NCI-H1436 (cell line): ENCODE data around the gene PDE6H.

Source experiments
- DNase-seq: peaks from one replicate; lab custom pipeline; 2025; lab: John Stamatoyannopoulos, UW

Gene PDE6H

DNA sequence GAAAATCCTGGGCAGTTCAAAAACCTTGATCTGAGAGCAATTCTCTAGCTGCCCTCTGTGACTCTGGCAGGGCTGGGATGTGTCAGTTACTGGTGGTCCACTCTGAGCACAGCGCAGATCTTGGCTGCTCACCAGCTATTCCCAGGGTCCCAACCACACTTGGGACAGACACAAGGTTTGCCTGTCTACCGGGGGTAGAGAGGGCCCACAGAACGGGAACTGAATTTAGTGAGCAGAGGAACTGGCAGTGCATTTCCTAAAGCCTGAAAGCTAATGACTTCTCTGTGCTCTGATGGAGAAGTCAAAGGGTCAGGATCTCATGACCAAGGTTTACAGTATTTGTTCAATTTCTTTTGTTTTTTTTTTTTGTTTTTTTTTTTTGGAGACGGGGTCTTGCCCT lies 2.6 kb downstream of the PDE6H start:
- DNase-seq = no peak

DNA sequence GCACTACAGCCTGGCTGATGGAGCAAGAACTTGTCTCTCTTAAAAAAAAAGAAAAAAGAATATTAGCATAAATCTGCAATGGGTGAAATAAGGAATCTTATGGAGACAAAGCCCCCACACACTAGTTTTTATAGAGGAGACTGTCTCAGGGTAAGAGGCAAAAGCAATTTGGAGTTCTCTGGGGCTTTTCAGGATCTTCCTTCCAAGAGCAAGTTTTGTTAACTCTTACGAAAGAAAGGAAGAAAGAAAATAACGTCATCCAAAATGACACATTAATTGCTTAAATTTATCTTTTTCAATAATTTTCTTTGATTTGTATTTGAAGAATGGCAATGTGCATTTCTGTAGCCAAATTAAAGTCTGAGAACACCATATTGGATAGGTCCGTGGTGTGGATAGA lies 3.8 kb downstream of the PDE6H start:
- no peak for DNase-seq

DNA sequence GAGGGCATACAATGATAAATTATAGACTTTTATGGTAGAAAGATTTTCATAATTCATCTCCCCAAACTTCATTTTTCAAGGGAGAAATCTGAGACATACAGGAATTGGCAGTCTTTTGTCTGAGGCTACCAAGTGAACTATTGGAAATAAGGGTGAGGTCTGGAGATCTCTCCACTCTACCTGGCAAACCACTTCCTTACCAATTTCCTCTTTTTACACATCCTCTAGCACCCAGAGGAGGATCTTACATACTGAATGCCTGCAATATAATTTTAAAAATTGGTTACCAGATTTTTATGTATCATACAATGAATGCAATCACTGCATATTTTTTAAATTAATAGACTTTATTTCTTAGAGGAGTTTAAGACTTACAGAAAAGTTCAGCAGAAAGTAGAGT lies 6.6 kb downstream of the PDE6H start:
- no peak for DNase-seq

GRCh38 chr12:14981049-14981448 lies 8.2 kb downstream of the PDE6H start:
- DNase-seq = no peak

- DNase-seq = no peak
Measured at GRCh38 chr12:14982562-14982961, 9.7 kb downstream of the PDE6H start.

DNA sequence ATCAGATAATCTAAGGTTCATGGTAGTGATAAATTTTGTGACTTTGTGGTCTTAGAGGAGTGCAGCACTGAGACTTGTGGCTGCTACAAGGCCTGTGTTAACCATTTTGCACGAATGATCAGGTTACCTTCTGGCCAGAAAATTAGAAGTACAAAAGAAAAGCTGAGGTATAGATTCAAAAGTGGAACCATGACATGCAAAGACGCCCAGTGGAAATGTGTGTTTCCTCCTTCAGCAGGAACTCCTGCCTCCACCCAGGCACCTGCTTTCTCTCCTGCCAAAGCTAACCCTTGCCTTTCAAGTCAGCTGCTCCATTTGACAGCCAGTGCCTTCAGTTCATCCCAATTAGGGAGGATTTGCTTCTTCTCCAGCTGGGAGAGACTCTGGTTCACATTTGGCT lies 10.1 kb downstream of the PDE6H start:
- DNase-seq = no peak

DNA sequence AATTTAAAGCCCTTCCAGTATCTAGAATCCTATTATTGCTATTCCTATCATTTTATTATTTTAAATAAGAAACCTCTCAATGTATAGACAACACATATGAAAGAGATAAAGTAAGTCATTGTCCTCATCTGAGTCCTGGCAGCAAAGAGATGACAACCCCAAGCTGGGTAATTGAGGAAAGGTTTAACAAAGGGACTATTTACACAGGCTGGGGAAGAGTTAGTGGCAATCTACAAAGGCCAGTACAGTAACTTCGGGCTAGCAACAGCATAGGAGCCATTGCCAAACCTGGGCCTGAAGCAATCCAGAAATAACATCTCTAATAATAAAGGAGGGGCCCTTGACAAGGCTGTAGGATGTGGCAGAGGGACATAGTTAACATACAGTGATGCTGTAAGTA lies 11.2 kb downstream of the PDE6H start:
- DNase-seq = no peak

GRCh38 chr12:14984766-14985285 lies 12.0 kb downstream of the PDE6H start:
- no peak for DNase-seq

- DNase-seq = no peak
Measured at GRCh38 chr12:14986449-14986848, 13.6 kb downstream of the PDE6H start.

DNA sequence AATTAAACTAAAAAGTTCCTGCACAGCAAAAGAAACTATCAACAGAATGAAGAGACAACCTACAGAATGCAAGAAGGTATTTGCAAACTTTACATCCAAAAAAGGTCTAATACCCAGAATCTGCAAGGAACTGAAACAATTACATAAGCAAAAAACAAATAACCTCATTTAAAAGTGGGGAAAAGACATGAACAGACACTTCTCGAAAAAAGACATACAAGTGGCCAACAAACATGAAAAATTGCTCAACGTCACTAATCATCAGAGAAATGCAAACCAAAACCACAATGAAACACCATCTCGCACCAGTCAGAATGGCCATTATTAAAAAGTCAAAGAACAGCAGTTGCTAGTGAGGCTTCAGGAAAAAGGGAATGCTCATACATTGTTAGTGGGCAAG lies 15.2 kb downstream of the PDE6H start:
- DNase-seq = no peak

DNA sequence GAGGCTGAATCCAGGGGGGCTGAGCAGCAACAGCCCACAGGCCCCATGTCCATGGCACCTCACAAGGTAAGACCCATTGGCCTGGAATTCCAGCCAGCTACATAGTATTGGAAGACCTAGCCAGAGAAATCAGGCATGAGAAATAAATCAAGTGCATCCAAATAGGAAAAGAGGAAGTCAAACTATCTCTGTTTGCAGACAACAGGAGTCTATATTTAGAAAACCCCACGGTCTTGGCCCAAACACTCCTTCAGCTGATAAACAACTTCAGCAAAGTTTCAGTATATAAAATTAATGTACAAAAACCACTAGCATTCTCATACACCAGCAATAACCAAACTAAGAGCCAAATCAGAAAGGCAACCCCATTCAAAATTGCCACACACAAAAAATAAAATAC lies 16.9 kb downstream of the PDE6H start:
- DNase-seq = no peak

- DNase-seq = no peak
Measured at GRCh38 chr12:14991069-14991468, 18.2 kb downstream of the PDE6H start.

GRCh38 chr12:14992673-14993072 lies 19.8 kb downstream of the PDE6H start:
- DNase-seq = no peak

DNA sequence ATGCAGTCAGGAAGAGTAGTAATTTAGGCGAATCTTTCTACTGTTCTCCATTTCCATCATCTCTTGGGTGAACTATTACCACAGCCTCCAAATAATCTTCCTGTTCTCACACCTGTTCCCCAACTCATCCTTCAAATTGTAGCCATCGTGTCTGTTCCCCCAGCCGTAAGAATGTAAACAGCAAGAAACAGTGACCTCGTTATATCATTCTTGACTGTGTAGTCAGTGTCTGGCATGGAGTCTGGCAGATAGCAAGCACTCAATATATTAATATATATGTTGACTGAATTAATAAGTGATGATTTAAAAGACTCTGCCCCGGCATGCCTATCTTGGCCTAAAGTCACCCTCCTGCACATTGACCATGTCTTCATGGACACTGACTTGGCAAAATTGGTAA lies 20.3 kb downstream of the PDE6H start:
- no peak for DNase-seq

DNA sequence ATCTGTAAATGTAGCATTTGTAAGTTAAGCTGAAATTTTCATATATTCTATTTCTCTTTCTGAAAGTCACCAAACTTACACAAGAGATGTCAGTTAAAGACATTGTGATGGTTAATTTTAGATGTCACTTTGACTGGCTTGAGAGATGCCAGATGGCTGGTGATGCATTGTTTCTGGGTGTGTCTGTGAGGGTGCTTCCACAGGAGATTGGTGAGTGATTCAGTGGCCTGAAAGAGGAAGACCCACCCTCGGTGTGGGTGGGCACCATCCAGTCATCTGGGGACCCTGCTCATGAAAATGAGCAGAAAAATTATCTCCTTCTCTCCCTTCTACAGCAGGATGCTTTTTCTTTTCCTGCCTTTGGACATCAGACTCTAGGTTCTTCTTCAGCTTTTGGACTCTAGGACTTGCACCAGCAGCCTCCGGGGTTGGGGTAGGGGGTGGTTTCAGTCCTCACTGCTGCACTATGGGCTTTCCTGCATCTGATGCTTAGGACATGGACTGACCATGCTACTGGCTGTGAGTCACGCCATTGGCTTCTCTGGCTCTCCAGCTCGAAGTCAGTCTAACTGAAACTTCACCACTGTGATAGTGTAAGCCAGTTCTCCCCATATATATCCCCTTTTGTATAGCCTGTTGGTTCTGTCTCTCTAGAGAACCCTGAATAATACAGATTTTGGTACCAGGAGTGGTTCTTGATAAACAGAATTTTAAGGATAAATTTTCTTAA lies 20.9 kb downstream of the PDE6H start:
- no peak for DNase-seq

- DNase-seq = no peak
Measured at GRCh38 chr12:14994610-14995009, 21.8 kb downstream of the PDE6H start.

GRCh38 chr12:14995583-14996425 lies 23.0 kb downstream of the PDE6H start:
- DNase-seq = peak; percentile 51

GRCh38 chr12:14997998-14998397 lies 25.2 kb downstream of the PDE6H start:
- no peak for DNase-seq

GRCh38 chr12:14999021-14999694 lies 26.3 kb downstream of the PDE6H start:
- DNase-seq = no peak

DNA sequence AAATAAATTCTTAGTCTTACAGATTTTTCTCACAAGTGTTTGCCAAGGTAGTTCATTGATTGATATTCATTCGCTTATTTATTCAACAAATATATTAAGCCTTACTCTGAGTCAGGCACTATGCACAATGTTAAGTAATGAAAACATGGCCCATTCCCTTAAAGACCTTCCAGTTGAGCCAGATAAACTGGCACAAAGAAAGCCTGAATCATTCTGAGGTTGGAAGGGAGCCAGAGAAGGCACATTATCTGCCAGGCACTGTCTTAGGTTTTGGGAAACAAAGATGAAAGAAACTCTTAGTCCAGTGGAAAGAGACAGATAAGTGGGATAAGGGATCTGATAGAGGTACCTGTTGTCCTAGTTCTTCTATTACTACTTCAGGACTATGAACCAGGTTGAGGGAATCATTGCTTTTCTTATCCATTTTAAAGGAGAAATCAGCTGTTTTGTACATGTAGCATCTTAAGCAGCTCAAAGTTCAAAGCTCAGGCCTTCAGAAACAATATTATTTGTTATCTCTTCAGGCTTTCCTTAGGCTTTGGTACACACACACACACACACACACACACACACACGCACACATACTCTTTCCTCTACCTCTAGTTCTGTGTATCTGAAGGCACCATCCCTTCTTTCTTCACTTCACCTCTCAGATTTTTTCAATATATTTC lies 27.0 kb downstream of the PDE6H start:
- no peak for DNase-seq

DNA sequence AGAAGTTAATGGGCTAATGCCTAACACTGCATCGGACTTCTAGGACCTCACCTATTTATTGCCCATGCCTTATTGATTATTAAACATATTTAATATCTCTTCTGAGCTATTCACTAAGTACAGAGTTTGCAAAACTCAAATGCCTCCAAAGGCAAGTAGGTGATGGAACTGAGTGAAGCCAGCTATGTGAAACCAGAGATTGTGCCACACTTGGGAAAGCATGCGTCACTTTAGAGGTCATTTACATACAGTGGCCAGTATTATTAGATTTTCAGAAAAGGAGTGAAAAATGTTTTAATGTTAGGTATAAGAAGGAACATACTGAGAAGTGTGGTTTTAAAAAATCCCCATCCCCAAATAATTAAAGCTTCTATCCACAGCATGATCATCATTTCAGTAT lies 27.7 kb downstream of the PDE6H start:
- no peak for DNase-seq

GRCh38 chr12:15001733-15002382 lies 29.0 kb downstream of the PDE6H start:
- DNase-seq = no peak
